GM20431 (cell line): ENCODE results near the gene ZHX3.

ENCODE experiments used
- in situ Hi-C: fragments of 300-500 bp; cut with MseI, MboI; formaldehyde crosslinking; loops from one replicate; pipeline ENCODE4 v1.15.0; 2020; ENCODE audit warnings: low sequenced_read_pairs; ENCODE audit not compliant: unreplicated experiment

ZHX3 gene

GRCh38 chr20:41205313-41205712 is 112.2 kb downstream of the ZHX3 start:
- in situ Hi-C loops, result no loop called here

- in situ Hi-C loops, result no loop called here
Measured at GRCh38 chr20:41204304-41205265, 112.9 kb downstream of the ZHX3 start.

GRCh38 chr20:41203660-41204059 is 113.9 kb downstream of the ZHX3 start:
- in situ Hi-C loops, result no loop called here

- in situ Hi-C loops, result no loop called here
Measured at GRCh38 chr20:41202426-41202825, 115.1 kb downstream of the ZHX3 start.

- in situ Hi-C loops, result no loop called here
Measured at GRCh38 chr20:41201760-41202159, 115.8 kb downstream of the ZHX3 start.

GRCh38 chr20:41200446-41201202 is 116.9 kb downstream of the ZHX3 start:
- in situ Hi-C loops, result no loop called here

- in situ Hi-C loops, result no loop called here
Measured at GRCh38 chr20:41198443-41198842, 119.1 kb downstream of the ZHX3 start.

- in situ Hi-C loops, result no loop called here
Measured at GRCh38 chr20:41196653-41197225, 120.8 kb downstream of the ZHX3 start.

- in situ Hi-C loops, result no loop called here
Measured at GRCh38 chr20:41192575-41192974, 125.0 kb downstream of the ZHX3 start.

- in situ Hi-C loops, result no loop called here
Measured at GRCh38 chr20:41191562-41192500, 125.7 kb downstream of the ZHX3 start.

- in situ Hi-C loops, result loop anchor here (10.0 kb wide), 1 partner anchor 157 kb away; the partner anchor contains the start of gene LPIN3
Measured at GRCh38 chr20:41187668-41188067, 129.9 kb downstream of the ZHX3 start.

- in situ Hi-C loops, result loop anchor here (10.0 kb wide), 1 partner anchor 160 kb away; the partner anchor contains the start of gene LPIN3
Measured at GRCh38 chr20:41185013-41185757, 132.3 kb downstream of the ZHX3 start.

- in situ Hi-C loops, result loop anchor here (10.0 kb wide), 1 partner anchor 161 kb away; the partner anchor contains the start of gene LPIN3
Measured at GRCh38 chr20:41183831-41184230, 133.7 kb downstream of the ZHX3 start.

GRCh38 chr20:41183391-41183790 is 134.1 kb downstream of the ZHX3 start:
- in situ Hi-C loops, result loop anchor here (10.0 kb wide), 1 partner anchor 161 kb away; the partner anchor contains the start of gene LPIN3

- in situ Hi-C loops, result loop anchor here (10.0 kb wide), 1 partner anchor 162 kb away; the partner anchor contains the start of gene LPIN3
Measured at GRCh38 chr20:41182296-41183212, 135.0 kb downstream of the ZHX3 start.

- in situ Hi-C loops, result loop anchor here (10.0 kb wide), 1 partner anchor 163 kb away; the partner anchor contains the start of gene LPIN3
Measured at GRCh38 chr20:41181567-41181966, 136.0 kb downstream of the ZHX3 start.

- in situ Hi-C loops, result loop anchor here (10.0 kb wide), 1 partner anchor 164 kb away; the partner anchor contains the start of gene LPIN3
Measured at GRCh38 chr20:41180599-41181333, 136.8 kb downstream of the ZHX3 start.
